ENCODE results near the gene PTPRO. TPM values are rescaled to one million over a fixed set of nuclear protein-coding genes. Genes with fewer than 3 reads are reported as not detected.
A peak's percentile ranks its signal among the peaks of the same experiment; 100 is the strongest.

PTPRO gene
- total RNA-seq, 4 donors from 2014 or later = 1.5 to 15.3 (median 8.0) TPM

DNA sequence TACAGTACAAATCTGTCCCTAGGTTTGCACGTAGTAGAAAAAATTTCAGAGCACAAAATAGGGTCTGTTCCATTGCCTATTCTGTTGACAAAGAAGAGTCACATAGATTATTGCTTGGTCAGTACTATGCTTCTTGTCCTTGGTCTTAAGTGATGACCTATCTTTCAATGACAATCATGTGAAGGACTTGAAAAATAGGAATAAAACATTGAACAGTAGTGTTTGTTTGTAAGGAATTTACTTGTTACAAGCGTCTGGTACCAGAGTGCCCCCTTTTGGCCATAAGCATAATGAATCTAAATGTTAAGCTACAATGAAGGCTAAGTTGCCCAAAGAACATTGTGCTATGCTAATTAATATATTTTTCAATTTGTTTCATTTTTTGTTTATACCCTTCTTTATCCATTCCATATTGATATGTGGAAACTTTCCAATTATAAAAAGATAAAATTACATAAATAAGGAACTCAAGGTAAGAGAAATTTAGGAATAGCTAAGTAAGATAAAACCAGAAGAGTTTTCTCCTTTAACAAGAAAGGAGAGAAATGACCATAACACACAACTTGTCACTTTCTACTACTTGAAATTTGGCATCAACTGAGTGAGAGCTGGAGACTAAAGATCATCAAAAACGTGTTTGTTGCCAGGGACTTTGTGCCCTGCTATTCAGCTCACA lies 262.2 kb downstream of the PTPRO start:
- Histone ChIP-seq H3K27me3 (no peaks in the 10 kb centered on the region), H3K4me1 (no peaks in the 10 kb centered on the region), H3K4me3 (no peak overlapping the region), H3K9me3 (no peaks in the 10 kb centered on the region), H3K36me3 (no peaks in the 10 kb centered on the region), H3K27ac (no peak overlapping the region)
- DNase-seq = peak in 1 of 2 donors; percentile 51
- intact Hi-C loops (cut with DNase I; ENCODE audit: low total_unique reads) = loop anchor here (5.0 to 10.0 kb wide), 2 partner anchors 273 to 310 kb away; no protein-coding TSS in a partner anchor
- no peak for TF ChIP-seq POLR2A (IDR thresholded peaks at IDR 0.05)
- TF ChIP-seq, protein P1, sequence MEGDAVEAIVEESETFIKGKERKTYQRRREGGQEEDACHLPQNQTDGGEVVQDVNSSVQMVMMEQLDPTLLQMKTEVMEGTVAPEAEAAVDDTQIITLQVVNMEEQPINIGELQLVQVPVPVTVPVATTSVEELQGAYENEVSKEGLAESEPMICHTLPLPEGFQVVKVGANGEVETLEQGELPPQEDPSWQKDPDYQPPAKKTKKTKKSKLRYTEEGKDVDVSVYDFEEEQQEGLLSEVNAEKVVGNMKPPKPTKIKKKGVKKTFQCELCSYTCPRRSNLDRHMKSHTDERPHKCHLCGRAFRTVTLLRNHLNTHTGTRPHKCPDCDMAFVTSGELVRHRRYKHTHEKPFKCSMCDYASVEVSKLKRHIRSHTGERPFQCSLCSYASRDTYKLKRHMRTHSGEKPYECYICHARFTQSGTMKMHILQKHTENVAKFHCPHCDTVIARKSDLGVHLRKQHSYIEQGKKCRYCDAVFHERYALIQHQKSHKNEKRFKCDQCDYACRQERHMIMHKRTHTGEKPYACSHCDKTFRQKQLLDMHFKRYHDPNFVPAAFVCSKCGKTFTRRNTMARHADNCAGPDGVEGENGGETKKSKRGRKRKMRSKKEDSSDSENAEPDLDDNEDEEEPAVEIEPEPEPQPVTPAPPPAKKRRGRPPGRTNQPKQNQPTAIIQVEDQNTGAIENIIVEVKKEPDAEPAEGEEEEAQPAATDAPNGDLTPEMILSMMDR (IDR thresholded peaks at IDR 0.05) = peak; percentile 56 to 81 (median 76)

DNA sequence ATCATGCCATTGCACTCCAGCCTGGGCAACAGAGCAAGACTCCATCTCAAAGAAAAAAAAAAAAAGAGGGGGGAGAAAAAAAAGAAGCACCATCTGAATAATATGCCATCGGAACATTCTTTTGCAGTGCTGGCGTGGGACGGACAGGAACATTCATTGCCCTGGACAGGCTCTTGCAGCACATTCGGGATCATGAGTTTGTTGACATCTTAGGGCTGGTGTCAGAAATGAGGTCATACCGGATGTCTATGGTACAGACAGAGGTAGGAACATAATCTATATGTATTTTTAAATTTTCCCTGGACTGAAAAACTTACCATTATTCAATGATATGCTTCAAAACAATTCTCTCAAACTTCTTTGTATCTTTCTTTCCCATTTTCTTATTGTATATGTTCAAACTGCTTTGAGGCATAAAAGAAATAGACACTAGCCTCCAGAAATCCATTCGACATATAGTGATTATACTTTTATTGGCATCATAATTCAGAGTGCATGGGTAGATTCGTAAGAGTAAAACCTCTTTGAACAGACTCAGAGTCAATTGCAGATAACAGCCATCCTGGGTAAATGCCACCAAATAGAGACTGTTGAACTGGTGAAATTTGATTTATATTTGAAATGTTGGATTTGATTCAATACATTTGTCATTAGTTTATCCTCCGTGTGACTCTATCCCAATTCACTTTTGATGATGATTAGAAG lies 267.2 kb downstream of the PTPRO start:
- TF ChIP-seq POLR2A (IDR thresholded peaks at IDR 0.05) = no peak
- TF ChIP-seq, protein P1 (IDR thresholded peaks at IDR 0.05) = no peak
- Histone ChIP-seq H3K36me3 (no peaks in the 10 kb centered on the region), H3K4me3 (no peak overlapping the region), H3K27ac (peak overlapping the region in 1 of 2 donors; percentile 69), H3K9me3 (no peaks in the 10 kb centered on the region), H3K27me3 (no peaks in the 10 kb centered on the region), H3K4me1 (no peaks in the 10 kb centered on the region)
- intact Hi-C loops (cut with DNase I; ENCODE audit: low total_unique reads) = loop anchor here (5.0 to 10.0 kb wide), 2 partner anchors 268 to 315 kb away; no protein-coding TSS in a partner anchor
- no peak for DNase-seq

DNA sequence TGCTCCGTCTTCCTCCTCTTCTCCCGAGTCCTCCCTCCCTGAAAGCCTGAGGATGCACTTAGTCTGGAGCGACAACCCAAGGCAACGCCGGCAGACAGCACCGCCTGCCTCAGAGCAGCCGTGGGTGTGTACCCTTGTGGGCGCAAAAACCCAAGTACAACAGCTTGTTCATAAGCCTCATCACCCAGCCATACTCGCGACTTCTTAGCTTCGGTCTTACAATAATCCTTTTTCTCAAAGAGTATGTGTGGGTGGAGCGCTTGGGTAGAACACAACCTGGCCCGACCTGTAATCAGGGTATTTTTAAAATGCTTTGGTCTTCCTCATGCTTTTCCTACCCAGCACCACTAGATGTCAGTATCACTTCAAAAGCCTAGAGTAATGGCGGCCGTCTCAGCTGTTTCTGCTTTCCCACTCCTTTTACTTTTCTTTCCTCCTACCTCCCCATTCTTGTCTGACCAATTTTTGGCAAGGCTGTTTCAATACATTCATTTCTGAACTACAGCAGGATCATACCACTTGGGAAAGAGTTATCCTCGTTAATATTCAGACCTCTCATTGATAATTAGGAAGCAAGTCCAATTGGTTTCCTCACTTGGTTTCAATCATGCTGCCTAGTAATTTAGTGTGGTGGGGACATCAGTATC lies 268.0 kb downstream of the PTPRO start:
- TF ChIP-seq, protein P1 (IDR thresholded peaks at IDR 0.05) = peak; percentile 95 to 97 (median 96)
- no peak for TF ChIP-seq POLR2A (IDR thresholded peaks at IDR 0.05)
- Histone ChIP-seq H3K36me3 (no peaks in the 10 kb centered on the region), H3K27me3 (no peaks in the 10 kb centered on the region), H3K4me3 (peak overlapping the region in 1 of 2 donors; percentile 17), H3K4me1 (no peaks in the 10 kb centered on the region), H3K27ac (peak overlapping the region; percentile 47 to 69), H3K9me3 (no peaks in the 10 kb centered on the region)
- intact Hi-C loops (cut with DNase I; ENCODE audit: low total_unique reads) = no loop called here
- DNase-seq = peak; percentile 35 to 72

DNA sequence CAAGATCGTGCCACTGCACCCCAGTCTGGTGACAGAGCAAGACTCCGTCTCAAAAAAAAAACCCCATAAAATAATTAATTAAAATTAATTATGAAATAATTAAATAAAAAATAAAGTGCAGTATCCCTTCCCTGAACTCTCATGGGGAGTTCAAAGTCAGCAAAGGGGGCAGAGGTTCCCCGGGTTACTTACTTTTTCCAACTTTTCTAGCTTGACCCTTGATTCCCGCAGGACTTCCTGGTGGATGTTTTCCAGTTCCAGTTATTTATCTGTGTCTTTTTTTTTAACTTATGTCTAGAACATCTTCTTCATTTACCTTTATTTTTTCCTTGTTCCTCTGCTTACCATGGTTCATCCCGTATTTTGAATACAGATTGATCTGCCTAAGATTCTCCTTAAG lies 269.5 kb downstream of the PTPRO start:
- H3K4me1 ChIP-seq = no peaks in the 10 kb centered on the region
- DNase-seq = no peak
- TF ChIP-seq, protein P1 (IDR thresholded peaks at IDR 0.05) = no peak
- TF ChIP-seq POLR2A (IDR thresholded peaks at IDR 0.05) = no peak
- no peak overlapping the region for H3K27ac ChIP-seq
- no peaks in the 10 kb centered on the region for H3K36me3 ChIP-seq
- H3K9me3 ChIP-seq = no peaks in the 10 kb centered on the region
- H3K27me3 ChIP-seq = no peaks in the 10 kb centered on the region
- intact Hi-C loops (cut with DNase I; ENCODE audit: low total_unique reads) = no loop called here
- H3K4me3 ChIP-seq = no peak overlapping the region

DNA sequence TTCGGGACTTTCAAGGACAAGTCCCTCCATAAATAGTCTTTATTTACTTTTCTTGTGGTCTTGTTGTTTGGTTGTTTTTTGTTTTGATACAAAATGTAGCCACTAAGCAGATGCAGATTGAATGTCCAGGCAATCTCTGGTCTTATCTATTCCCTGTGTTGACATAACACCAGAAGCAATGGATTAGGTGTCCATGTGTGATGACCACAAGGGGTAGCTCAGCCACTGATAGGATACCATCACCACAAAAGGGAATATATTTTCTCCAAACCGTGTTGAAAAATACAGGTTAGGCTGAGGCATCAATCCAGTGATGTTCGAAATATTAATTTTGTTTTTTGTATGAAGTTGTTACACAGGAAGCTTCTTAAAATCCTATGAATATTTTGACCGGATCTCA lies 270.6 kb downstream of the PTPRO start:
- TF ChIP-seq, protein P1 (IDR thresholded peaks at IDR 0.05) = peak in 1 of 4 experiments; percentile 12
- TF ChIP-seq POLR2A (IDR thresholded peaks at IDR 0.05) = no peak
- no peak overlapping the region for H3K27ac ChIP-seq
- no peaks in the 10 kb centered on the region for H3K4me1 ChIP-seq
- H3K4me3 ChIP-seq = no peak overlapping the region
- intact Hi-C loops (cut with DNase I; ENCODE audit: low total_unique reads) = no loop called here
- H3K9me3 ChIP-seq = no peaks in the 10 kb centered on the region
- no peaks in the 10 kb centered on the region for H3K27me3 ChIP-seq
- no peak for DNase-seq
- no peaks in the 10 kb centered on the region for H3K36me3 ChIP-seq
